ENCODE results near the gene BRAT1.

The BRAT1 gene

DNA sequence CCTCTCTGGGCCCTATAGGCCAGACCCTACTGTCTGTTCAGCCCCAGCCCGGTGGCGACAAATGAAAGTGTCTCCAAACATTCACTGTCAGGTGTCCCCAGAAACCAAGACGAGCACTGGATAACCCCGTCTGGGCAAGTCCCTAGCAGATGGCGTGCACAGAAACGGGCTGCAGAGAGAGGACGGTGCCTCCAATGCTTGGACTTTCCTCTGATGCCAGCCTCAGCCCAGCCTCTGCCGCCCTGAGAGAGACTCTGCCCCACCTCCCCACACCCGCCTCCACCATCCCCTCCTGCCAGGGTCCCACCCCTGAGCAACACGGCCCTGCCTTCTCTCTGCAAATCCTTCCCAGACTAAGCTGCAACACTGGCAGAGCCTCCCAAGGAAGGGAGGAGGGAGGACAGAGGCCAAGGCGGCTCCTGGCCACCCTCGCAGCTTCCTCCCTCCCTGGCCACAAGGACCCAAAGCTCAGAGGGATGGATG is 43.1 kb downstream of the BRAT1 start:
- Histone ChIP-seq H3K27ac (peak overlapping the region; percentile 83), H3K4me3 (ENCODE audit: low read depth in 1 of 2, low read length in 1 of 2) (peak overlapping the region in 1 of 2 experiments; percentile 68), H3K27me3 (peaks cover 45% of the 10 kb centered on the region), H3K4me1 (ENCODE audit: control insufficient read depth in 1 of 2, insufficient read depth in 1 of 2, low read depth in 1 of 2, low read length in 1 of 2) (peaks cover 35 to 45% of the 10 kb centered on the region in 2 experiments), H3K36me3 (no peaks in the 10 kb centered on the region), H3K9me3 (no peaks in the 10 kb centered on the region)
- TF ChIP-seq, protein P1, sequence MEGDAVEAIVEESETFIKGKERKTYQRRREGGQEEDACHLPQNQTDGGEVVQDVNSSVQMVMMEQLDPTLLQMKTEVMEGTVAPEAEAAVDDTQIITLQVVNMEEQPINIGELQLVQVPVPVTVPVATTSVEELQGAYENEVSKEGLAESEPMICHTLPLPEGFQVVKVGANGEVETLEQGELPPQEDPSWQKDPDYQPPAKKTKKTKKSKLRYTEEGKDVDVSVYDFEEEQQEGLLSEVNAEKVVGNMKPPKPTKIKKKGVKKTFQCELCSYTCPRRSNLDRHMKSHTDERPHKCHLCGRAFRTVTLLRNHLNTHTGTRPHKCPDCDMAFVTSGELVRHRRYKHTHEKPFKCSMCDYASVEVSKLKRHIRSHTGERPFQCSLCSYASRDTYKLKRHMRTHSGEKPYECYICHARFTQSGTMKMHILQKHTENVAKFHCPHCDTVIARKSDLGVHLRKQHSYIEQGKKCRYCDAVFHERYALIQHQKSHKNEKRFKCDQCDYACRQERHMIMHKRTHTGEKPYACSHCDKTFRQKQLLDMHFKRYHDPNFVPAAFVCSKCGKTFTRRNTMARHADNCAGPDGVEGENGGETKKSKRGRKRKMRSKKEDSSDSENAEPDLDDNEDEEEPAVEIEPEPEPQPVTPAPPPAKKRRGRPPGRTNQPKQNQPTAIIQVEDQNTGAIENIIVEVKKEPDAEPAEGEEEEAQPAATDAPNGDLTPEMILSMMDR (IDR thresholded peaks at IDR 0.05), result no peak

- Histone ChIP-seq H3K36me3 (no peaks in the 10 kb centered on the region), H3K9me3 (no peaks in the 10 kb centered on the region), H3K4me3 (ENCODE audit: low read depth in 1 of 2, low read length in 1 of 2) (peak overlapping the region; percentile 55 to 68), H3K27ac (peak overlapping the region; percentile 83), H3K4me1 (ENCODE audit: control insufficient read depth in 1 of 2, insufficient read depth in 1 of 2, low read depth in 1 of 2, low read length in 1 of 2) (peaks cover 35 to 45% of the 10 kb centered on the region in 2 experiments), H3K27me3 (peaks cover 45% of the 10 kb centered on the region)
- TF ChIP-seq, protein P1 (IDR thresholded peaks at IDR 0.05), result no peak
These were observed 43.6 kb downstream of the BRAT1 start for GRCh38 chr7:2511769-2512168.

GRCh38 chr7:2510909-2511768 is 44.2 kb downstream of the BRAT1 start:
- TF ChIP-seq, protein P1 (IDR thresholded peaks at IDR 0.05), result no peak
- peaks cover 44% of the 10 kb centered on the region for H3K27me3 ChIP-seq
- no peaks in the 10 kb centered on the region for H3K9me3 ChIP-seq
- no peaks in the 10 kb centered on the region for H3K36me3 ChIP-seq
- H3K4me1 ChIP-seq (ENCODE audit: control insufficient read depth in 1 of 2, insufficient read depth in 1 of 2, low read depth in 1 of 2, low read length in 1 of 2), result peaks cover 35 to 45% of the 10 kb centered on the region in 2 experiments
- peak overlapping the region; percentile 55 to 68 for H3K4me3 ChIP-seq (ENCODE audit: low read depth in 1 of 2, low read length in 1 of 2)
- H3K27ac ChIP-seq, result peak overlapping the region; percentile 83

GRCh38 chr7:2510130-2510776 is 45.1 kb downstream of the BRAT1 start:
- Histone ChIP-seq H3K4me3 (ENCODE audit: low read depth in 1 of 2, low read length in 1 of 2) (peak overlapping the region; percentile 55 to 68), H3K4me1 (ENCODE audit: control insufficient read depth in 1 of 2, insufficient read depth in 1 of 2, low read depth in 1 of 2, low read length in 1 of 2) (peaks cover 35 to 45% of the 10 kb centered on the region in 2 experiments), H3K27ac (peak overlapping the region; percentile 83), H3K27me3 (peaks cover 44% of the 10 kb centered on the region), H3K9me3 (no peaks in the 10 kb centered on the region), H3K36me3 (no peaks in the 10 kb centered on the region)
- TF ChIP-seq, protein P1 (IDR thresholded peaks at IDR 0.05), result no peak

GRCh38 chr7:2509298-2509906 is 45.9 kb downstream of the BRAT1 start:
- H3K27me3 ChIP-seq, result peaks cover 44% of the 10 kb centered on the region
- TF ChIP-seq, protein P1 (IDR thresholded peaks at IDR 0.05), result no peak
- no peaks in the 10 kb centered on the region for H3K9me3 ChIP-seq
- no peaks in the 10 kb centered on the region for H3K36me3 ChIP-seq
- H3K27ac ChIP-seq, result no peak overlapping the region
- H3K4me1 ChIP-seq (ENCODE audit: control insufficient read depth in 1 of 2, insufficient read depth in 1 of 2, low read depth in 1 of 2, low read length in 1 of 2), result peaks cover 35 to 45% of the 10 kb centered on the region in 2 experiments
- H3K4me3 ChIP-seq (ENCODE audit: low read depth in 1 of 2, low read length in 1 of 2), result no peak overlapping the region
